Measurements from ENCODE around the gene UQCRH.
"Not testable (repeated sequence)": the region's sequence is repeated elsewhere in the genome, so short reads cannot be mapped to it uniquely, and the experiment has no call there.

UQCRH gene

GRCh38 chr1:46298387-46298786 is 5.1 kb upstream of the UQCRH start:
- no peak for DNase-seq (ENCODE audit: low read depth in 1 of 2, low spot score in 1 of 2)

GRCh38 chr1:46300673-46301405 is 2.7 kb upstream of the UQCRH start:
- DNase-seq (ENCODE audit: low read depth in 1 of 2, low spot score in 1 of 2): no peak

GRCh38 chr1:46301406-46301807 is 2.1 kb upstream of the UQCRH start:
- no peak for DNase-seq (ENCODE audit: low read depth in 1 of 2, low spot score in 1 of 2)

- DNase-seq (ENCODE audit: low read depth in 1 of 2, low spot score in 1 of 2): peak; percentile 15 to 33
Measured at GRCh38 chr1:46301808-46302640, 1.5 kb upstream of the UQCRH start.

GRCh38 chr1:46302641-46303037 is 859 bp upstream of the UQCRH start:
- DNase-seq (ENCODE audit: low read depth in 1 of 2, low spot score in 1 of 2): no peak

GRCh38 chr1:46303872-46304326 is 401 bp downstream of the UQCRH start:
- DNase-seq (ENCODE audit: low read depth in 1 of 2, low spot score in 1 of 2): no peak

GRCh38 chr1:46306159-46306530 is 2.6 kb downstream of the UQCRH start:
- no peak for DNase-seq (ENCODE audit: low read depth in 1 of 2, low spot score in 1 of 2)

- DNase-seq (ENCODE audit: low read depth in 1 of 2, low spot score in 1 of 2): no peak
Measured at GRCh38 chr1:46309401-46310159, 6.1 kb downstream of the UQCRH start.

GRCh38 chr1:46310321-46310720 is 6.8 kb downstream of the UQCRH start:
- no peak for DNase-seq (ENCODE audit: low read depth in 1 of 2, low spot score in 1 of 2)

GRCh38 chr1:46315669-46316403 is 12.3 kb downstream of the UQCRH start:
- DNase-seq (ENCODE audit: low read depth in 1 of 2, low spot score in 1 of 2): no peak

GRCh38 chr1:46317323-46317722 is 13.8 kb downstream of the UQCRH start:
- no peak for DNase-seq (ENCODE audit: low read depth in 1 of 2, low spot score in 1 of 2)

- DNase-seq (ENCODE audit: low read depth in 1 of 2, low spot score in 1 of 2): not testable (repeated sequence)
Measured at GRCh38 chr1:46319301-46319700, 15.8 kb downstream of the UQCRH start.

GRCh38 chr1:46319960-46320914 is 16.7 kb downstream of the UQCRH start:
- DNase-seq (ENCODE audit: low read depth in 1 of 2, low spot score in 1 of 2): not testable (repeated sequence)

- not testable (repeated sequence) for DNase-seq (ENCODE audit: low read depth in 1 of 2, low spot score in 1 of 2)
Measured at GRCh38 chr1:46322191-46322590, 18.7 kb downstream of the UQCRH start.

- DNase-seq (ENCODE audit: low read depth in 1 of 2, low spot score in 1 of 2): not testable (repeated sequence)
Measured at GRCh38 chr1:46325285-46326076, 22.0 kb downstream of the UQCRH start.

- not testable (repeated sequence) for DNase-seq (ENCODE audit: low read depth in 1 of 2, low spot score in 1 of 2)
Measured at GRCh38 chr1:46328182-46328581, 24.7 kb downstream of the UQCRH start.

GRCh38 chr1:46329807-46330206 is 26.3 kb downstream of the UQCRH start:
- DNase-seq (ENCODE audit: low read depth in 1 of 2, low spot score in 1 of 2): not testable (repeated sequence)

- DNase-seq (ENCODE audit: low read depth in 1 of 2, low spot score in 1 of 2): not testable (repeated sequence)
Measured at GRCh38 chr1:46330381-46330780, 26.9 kb downstream of the UQCRH start.

Measured in activated CD4-positive, alpha-beta T cell treated with anti-CD3 and anti-CD28 coated beads, Interleukin-2, amount 50 U/mL, for 24 hours (primary cell).